ENCODE data around the gene MRPL54.

The MRPL54 gene

GRCh38 chr19:3762501-3763459 is at the start of gene MRPL54:
MRPL54 (plus strand) TSS chr19:3762682; CDS start chr19:3762701, 19 bp downstream.
- DNase-seq (ENCODE audit: low read depth in 1 of 2, low spot score in 1 of 2): peak; percentile 99

GRCh38 chr19:3716147-3716668 is 46.3 kb upstream of the MRPL54 start:
- no peak for DNase-seq (ENCODE audit: low read depth in 1 of 2, low spot score in 1 of 2)

- DNase-seq (ENCODE audit: low read depth in 1 of 2, low spot score in 1 of 2): no peak
These were observed 42.6 kb upstream of the MRPL54 start for GRCh38 chr19:3719868-3720267.

- DNase-seq (ENCODE audit: low read depth in 1 of 2, low spot score in 1 of 2): no peak
These were observed 42.0 kb upstream of the MRPL54 start for GRCh38 chr19:3720349-3720917.

GRCh38 chr19:3721131-3721886 is 41.2 kb upstream of the MRPL54 start:
- DNase-seq (ENCODE audit: low read depth in 1 of 2, low spot score in 1 of 2): peak; percentile 78 to 81

GRCh38 chr19:3721887-3722442 is 40.5 kb upstream of the MRPL54 start:
- no peak for DNase-seq (ENCODE audit: low read depth in 1 of 2, low spot score in 1 of 2)

- no peak for DNase-seq (ENCODE audit: low read depth in 1 of 2, low spot score in 1 of 2)
These were observed 39.9 kb upstream of the MRPL54 start for GRCh38 chr19:3722443-3723109.

- no peak for DNase-seq (ENCODE audit: low read depth in 1 of 2, low spot score in 1 of 2)
These were observed 39.4 kb upstream of the MRPL54 start for GRCh38 chr19:3723110-3723488.

GRCh38 chr19:3723883-3724282 is 38.6 kb upstream of the MRPL54 start:
- no peak for DNase-seq (ENCODE audit: low read depth in 1 of 2, low spot score in 1 of 2)

- DNase-seq (ENCODE audit: low read depth in 1 of 2, low spot score in 1 of 2): no peak
These were observed 37.4 kb upstream of the MRPL54 start for GRCh38 chr19:3725121-3725520.

GRCh38 chr19:3725640-3726310 is 36.7 kb upstream of the MRPL54 start:
- DNase-seq (ENCODE audit: low read depth in 1 of 2, low spot score in 1 of 2): no peak

GRCh38 chr19:3730457-3730958 is 32.0 kb upstream of the MRPL54 start:
- no peak for DNase-seq (ENCODE audit: low read depth in 1 of 2, low spot score in 1 of 2)

GRCh38 chr19:3732108-3732507 is 30.4 kb upstream of the MRPL54 start:
- DNase-seq (ENCODE audit: low read depth in 1 of 2, low spot score in 1 of 2): no peak

- no peak for DNase-seq (ENCODE audit: low read depth in 1 of 2, low spot score in 1 of 2)
These were observed 28.8 kb upstream of the MRPL54 start for GRCh38 chr19:3733549-3734309.

GRCh38 chr19:3734310-3734600 is 28.2 kb upstream of the MRPL54 start:
- no peak for DNase-seq (ENCODE audit: low read depth in 1 of 2, low spot score in 1 of 2)

GRCh38 chr19:3736106-3736724 is 26.3 kb upstream of the MRPL54 start:
- DNase-seq (ENCODE audit: low read depth in 1 of 2, low spot score in 1 of 2): no peak

GRCh38 chr19:3737487-3738205 is 24.8 kb upstream of the MRPL54 start:
- DNase-seq (ENCODE audit: low read depth in 1 of 2, low spot score in 1 of 2): no peak

GRCh38 chr19:3738477-3739220 is 23.8 kb upstream of the MRPL54 start:
- no peak for DNase-seq (ENCODE audit: low read depth in 1 of 2, low spot score in 1 of 2)

Data from activated CD4-positive, alpha-beta T cell treated with anti-CD3 and anti-CD28 coated beads, Interleukin-2, amount 50 U/mL, for 24 hours (primary cell).